Endothelial cell of umbilical vein (primary cell): ENCODE measurements around the gene PSENEN.

Source experiments
- CTCF ChIP-seq, 2 donors: IDR thresholded peaks; 1 replicate in 1 of 2; 2 replicates in 1 of 2; pipeline ENCODE4 v1.5.1; 2011; ENCODE audit warnings: low read length in 2 of 2, mild to moderate bottlenecking in 2 of 2, moderate library complexity in 2 of 2, control low read depth in 1 of 2, inconsistent platforms in 1 of 2, low read depth in 1 of 2; ENCODE audit not compliant: insufficient read depth in 1 of 2; ENCODE audit errors: extremely low read depth in 1 of 2
- POLR2AphosphoS5 ChIP-seq: IDR thresholded peaks from 2 replicates; pipeline ENCODE4 v1.6.1; 2012; ENCODE audit warnings: low read depth, mild to moderate bottlenecking, control low read depth, low read length, moderate library complexity; ENCODE audit not compliant: insufficient read depth

- TF ChIP-seq CTCF (IDR thresholded peaks at IDR 0.05; ENCODE audit: extremely low read depth in 1 of 2, insufficient read depth in 1 of 2, low read depth in 1 of 2, low read length in 2 of 2): no peak
- TF ChIP-seq POLR2AphosphoS5: no peak
These were observed 11.2 kb upstream of the PSENEN start for GRCh38 chr19:35734273-35734672.
